GM06990 (cell line): ENCODE data around the gene ARID1B.

Source experiments
- DNase-seq: peaks from one replicate; pipeline ENCODE4 v3.0.0-alpha.2; 2011; ENCODE audit not compliant: insufficient read length; ENCODE audit errors: extremely low read depth
- H3K27me3 ChIP-seq: replicated peaks from 2 replicates; pipeline ENCODE4 v1.6.0; 2011; ENCODE audit warnings: low read length; ENCODE audit not compliant: control insufficient read depth, insufficient read depth
- H3K36me3 ChIP-seq: 2 replicates; pipeline ENCODE4 v1.5.1; 2011; ENCODE audit warnings: low read length; ENCODE audit not compliant: control insufficient read depth, insufficient read depth
- H3K4me3 ChIP-seq: replicated peaks from 2 replicates; pipeline ENCODE4 v1.5.1; 2011; ENCODE audit warnings: low read depth, mild to moderate bottlenecking, control low read depth, low read length
- CTCF ChIP-seq: IDR thresholded peaks from 2 replicates; pipeline ENCODE4 v1.5.1; 2011; ENCODE audit warnings: low read length, control low read depth, mild to moderate bottlenecking, inconsistent platforms; ENCODE audit not compliant: insufficient read depth, poor library complexity, severe bottlenecking

The ARID1B gene

GRCh38 chr6:157029980-157030690, 253.0 kb downstream of the ARID1B start:
- no peak overlapping the region for H3K4me3 ChIP-seq
- H3K27me3 ChIP-seq, result no peaks in the 10 kb centered on the region
- H3K36me3 ChIP-seq, result no peaks in the 10 kb centered on the region; the same call in 1 of the 2 replicates
- no peak for DNase-seq
- TF ChIP-seq CTCF, result no peak

GRCh38 chr6:157030755-157031154, 253.6 kb downstream of the ARID1B start:
- Histone ChIP-seq H3K4me3 (no peak overlapping the region), H3K27me3 (no peaks in the 10 kb centered on the region), H3K36me3 (no peaks in the 10 kb centered on the region; the same call in 1 of the 2 replicates)
- TF ChIP-seq CTCF, result no peak
- DNase-seq, result no peak

- no peak for DNase-seq
- Histone ChIP-seq H3K4me3 (peak overlapping the region; percentile 66), H3K36me3 (no peaks in the 10 kb centered on the region; the same call in none of the 2 replicates), H3K27me3 (no peaks in the 10 kb centered on the region)
- no peak for TF ChIP-seq CTCF
Measured at GRCh38 chr6:157032923-157033322, 255.7 kb downstream of the ARID1B start.

- TF ChIP-seq CTCF, result no peak
- H3K36me3 ChIP-seq, result no peaks in the 10 kb centered on the region; the same call in none of the 2 replicates
- DNase-seq, result no peak
- no peaks in the 10 kb centered on the region for H3K27me3 ChIP-seq
- peak overlapping the region; percentile 66 for H3K4me3 ChIP-seq
Measured at GRCh38 chr6:157033428-157034140, 256.4 kb downstream of the ARID1B start.

- Histone ChIP-seq H3K4me3 (no peak overlapping the region), H3K27me3 (no peaks in the 10 kb centered on the region), H3K36me3 (no peaks in the 10 kb centered on the region; the same call in none of the 2 replicates)
- peak; percentile 47 for TF ChIP-seq CTCF
- no peak for DNase-seq
Measured at GRCh38 chr6:157034436-157035230, 257.5 kb downstream of the ARID1B start.
